Spleen (tissue), 7 donors: ENCODE measurements around the gene NFIX.

Experiments used
- POLR2A ChIP-seq, 3 donors: fragments of 450-650 bp; IDR thresholded peaks; one replicate each; pipeline ENCODE4 v1.5.1; 2017; ENCODE audit warnings: antibody characterized with exemption in 3 of 3, mild to moderate bottlenecking in 1 of 3
- POLR2AphosphoS5 ChIP-seq, 3 donors: sonication (generic); formaldehyde crosslinking; IDR thresholded peaks; one replicate each; pipeline ENCODE4 v1.5.1; 2017; ENCODE audit warnings: antibody characterized with exemption in 3 of 3
- TF ChIP-seq, protein P1 (sequence below), 11 experiments: fragments of 200-600 bp in 7 of 11; fragments of 450-650 bp in 4 of 11; sonication (generic) in 4 of 11; IDR thresholded peaks in 8 of 11; conservative IDR thresholded peaks in 3 of 11; 1 replicate in 7 of 11; 2 replicates in 4 of 11; pipeline versions ENCODE4 v1.4.0 to v1.8.0; 2016 to 2021; ENCODE audit warnings: antibody characterized with exemption in 11 of 11, inconsistent platforms in 4 of 11, mild to moderate bottlenecking in 1 of 11
- donor health status: DM: no; HTN: no; CAD: no; lungs with moderate emphysema.
- donor health status: DM: no; HTN: no; CAD: no.
- donor health status: DM: no; HTN: no; CAD: no.

GRCh38 chr19:13054626-13055212, 59.4 kb downstream of the NFIX start:
- TF ChIP-seq POLR2AphosphoS5 (IDR thresholded peaks at IDR 0.05), result no peak
- TF ChIP-seq, protein P1, sequence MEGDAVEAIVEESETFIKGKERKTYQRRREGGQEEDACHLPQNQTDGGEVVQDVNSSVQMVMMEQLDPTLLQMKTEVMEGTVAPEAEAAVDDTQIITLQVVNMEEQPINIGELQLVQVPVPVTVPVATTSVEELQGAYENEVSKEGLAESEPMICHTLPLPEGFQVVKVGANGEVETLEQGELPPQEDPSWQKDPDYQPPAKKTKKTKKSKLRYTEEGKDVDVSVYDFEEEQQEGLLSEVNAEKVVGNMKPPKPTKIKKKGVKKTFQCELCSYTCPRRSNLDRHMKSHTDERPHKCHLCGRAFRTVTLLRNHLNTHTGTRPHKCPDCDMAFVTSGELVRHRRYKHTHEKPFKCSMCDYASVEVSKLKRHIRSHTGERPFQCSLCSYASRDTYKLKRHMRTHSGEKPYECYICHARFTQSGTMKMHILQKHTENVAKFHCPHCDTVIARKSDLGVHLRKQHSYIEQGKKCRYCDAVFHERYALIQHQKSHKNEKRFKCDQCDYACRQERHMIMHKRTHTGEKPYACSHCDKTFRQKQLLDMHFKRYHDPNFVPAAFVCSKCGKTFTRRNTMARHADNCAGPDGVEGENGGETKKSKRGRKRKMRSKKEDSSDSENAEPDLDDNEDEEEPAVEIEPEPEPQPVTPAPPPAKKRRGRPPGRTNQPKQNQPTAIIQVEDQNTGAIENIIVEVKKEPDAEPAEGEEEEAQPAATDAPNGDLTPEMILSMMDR (IDR thresholded peaks at IDR 0.05 in 8 of 11, conservative IDR thresholded peaks at IDR 0.05 in 3 of 11), result no peak
- no peak for TF ChIP-seq POLR2A (IDR thresholded peaks at IDR 0.05)
